Breast epithelium (tissue), 3 donors: ENCODE measurements around the gene CDC5L.

Experiments
- POLR2A ChIP-seq: fragments of 450-650 bp; IDR thresholded peaks from one replicate; pipeline ENCODE4 v1.6.1; 2016; ENCODE audit warnings: antibody characterized with exemption, mild to moderate bottlenecking, moderate library complexity
- TF ChIP-seq, protein P1 (sequence below), 3 donors: fragments of 450-650 bp; IDR thresholded peaks; one replicate each; pipeline ENCODE4 v1.5.1; 2016 to 2017; ENCODE audit warnings: antibody characterized with exemption in 3 of 3, mild to moderate bottlenecking in 3 of 3, moderate library complexity in 3 of 3

DNA sequence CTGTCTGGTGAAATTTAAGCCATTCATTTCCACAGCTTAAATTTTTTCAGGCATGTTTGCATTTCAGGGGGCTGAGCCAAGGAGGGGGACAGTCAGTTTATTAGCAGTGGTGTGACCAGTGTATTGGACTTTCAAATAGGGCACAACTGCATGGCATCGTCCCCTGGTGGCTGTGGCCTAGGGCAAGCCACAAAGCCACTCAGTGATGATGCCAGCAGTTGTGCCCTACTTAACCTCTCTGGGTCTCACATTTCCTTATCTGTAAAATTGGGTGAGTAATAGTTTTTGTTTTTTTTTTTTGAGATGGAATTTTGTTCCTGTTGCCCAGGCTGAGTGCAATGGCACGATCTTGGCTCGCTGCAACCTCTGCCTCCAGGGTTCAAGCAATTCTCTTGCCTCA, 48.0 kb downstream of the CDC5L start:
- TF ChIP-seq, protein P1, sequence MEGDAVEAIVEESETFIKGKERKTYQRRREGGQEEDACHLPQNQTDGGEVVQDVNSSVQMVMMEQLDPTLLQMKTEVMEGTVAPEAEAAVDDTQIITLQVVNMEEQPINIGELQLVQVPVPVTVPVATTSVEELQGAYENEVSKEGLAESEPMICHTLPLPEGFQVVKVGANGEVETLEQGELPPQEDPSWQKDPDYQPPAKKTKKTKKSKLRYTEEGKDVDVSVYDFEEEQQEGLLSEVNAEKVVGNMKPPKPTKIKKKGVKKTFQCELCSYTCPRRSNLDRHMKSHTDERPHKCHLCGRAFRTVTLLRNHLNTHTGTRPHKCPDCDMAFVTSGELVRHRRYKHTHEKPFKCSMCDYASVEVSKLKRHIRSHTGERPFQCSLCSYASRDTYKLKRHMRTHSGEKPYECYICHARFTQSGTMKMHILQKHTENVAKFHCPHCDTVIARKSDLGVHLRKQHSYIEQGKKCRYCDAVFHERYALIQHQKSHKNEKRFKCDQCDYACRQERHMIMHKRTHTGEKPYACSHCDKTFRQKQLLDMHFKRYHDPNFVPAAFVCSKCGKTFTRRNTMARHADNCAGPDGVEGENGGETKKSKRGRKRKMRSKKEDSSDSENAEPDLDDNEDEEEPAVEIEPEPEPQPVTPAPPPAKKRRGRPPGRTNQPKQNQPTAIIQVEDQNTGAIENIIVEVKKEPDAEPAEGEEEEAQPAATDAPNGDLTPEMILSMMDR (IDR thresholded peaks at IDR 0.05): no peak
- no peak for TF ChIP-seq POLR2A
